Sigmoid colon (tissue), 7 donors: ENCODE data around the gene DEFB110. TPM values are rescaled to one million over a fixed set of nuclear protein-coding genes. Genes with fewer than 3 reads are reported as not detected.

Source experiments
- DNase-seq: peaks from one replicate; pipeline ENCODE4 v3.0.0-alpha.2; 2019
- H3K27ac ChIP-seq, 4 donors: fragments of 200-600 bp; sonication (generic); one replicate each; pipeline ENCODE4 v1.5.1; 2016 to 2019; ENCODE audit warnings: mild to moderate bottlenecking in 1 of 4
- H3K27me3 ChIP-seq, 3 donors: fragments of 200-600 bp; sonication (generic); one replicate each; pipeline ENCODE4 v1.5.1; 2019; ENCODE audit warnings: mild to moderate bottlenecking in 1 of 3
- H3K36me3 ChIP-seq, 4 donors: fragments of 200-600 bp; sonication (generic); one replicate each; pipeline ENCODE4 v1.5.1; 2016 to 2019
- H3K4me1 ChIP-seq, 4 donors: fragments of 200-600 bp; sonication (generic); one replicate each; pipeline ENCODE4 v1.5.1; 2017 to 2019
- H3K4me3 ChIP-seq, 4 donors: fragments of 200-600 bp; sonication (generic); one replicate each; pipeline ENCODE4 v1.5.1; 2017 to 2019; ENCODE audit warnings: mild to moderate bottlenecking in 2 of 4, moderate library complexity in 1 of 4
- H3K9me3 ChIP-seq, 4 donors: fragments of 200-600 bp in 3 of 4; sonication (generic) in 3 of 4; one replicate each; pipeline versions ENCODE4 v1.5.1 to v1.6.1; 2013 to 2019
- CTCF ChIP-seq, 4 experiments: fragments of 450-650 bp in 3 of 4; fragments of 200-600 bp in 1 of 4; IDR thresholded peaks; one replicate each; pipeline ENCODE4 v1.5.1; 2016 to 2019; ENCODE audit warnings: antibody characterized with exemption in 4 of 4, mild to moderate bottlenecking in 3 of 4, moderate library complexity in 2 of 4
- EP300 ChIP-seq, 4 donors: sonication (generic); formaldehyde crosslinking; IDR thresholded peaks; one replicate each; pipeline ENCODE4 v1.6.1; 2017; ENCODE audit warnings: antibody characterized with exemption in 4 of 4
- POLR2A ChIP-seq, 2 donors: fragments of 450-650 bp; IDR thresholded peaks; one replicate each; pipeline ENCODE4 v1.6.1; 2016; ENCODE audit warnings: antibody characterized with exemption in 2 of 2, mild to moderate bottlenecking in 2 of 2, moderate library complexity in 2 of 2
- POLR2AphosphoS5 ChIP-seq, 4 donors: sonication (generic); formaldehyde crosslinking; IDR thresholded peaks; one replicate each; pipeline ENCODE4 v1.6.1; 2017; ENCODE audit warnings: antibody characterized with exemption in 4 of 4
- WGBS, 2 donors: extraction: QIAGEN DNeasy Blood & Tissue Kit; methylation state at CpG; one replicate each; pipeline ENCODE4 v1.1.7; 2013; 5-methylcytosine and 5-hydroxymethylcytosine counted together
- intact Hi-C: fragments of 100-400 bp; cut with DNase I; formaldehyde crosslinking; loops from one replicate; pipeline ENCODE4 v1.15.1; 2023
- polyA plus RNA-seq, 3 donors: library from polyadenylated mRNA; stranded (reverse); fragments of 200-250 nt; gene quantifications; one replicate each; pipeline ENCODE4 v1.2.3, GENCODE V29; 2013
- total RNA-seq, 4 donors: library from RNA; depleted of rRNA; stranded (reverse); fragments of >200 nt; gene quantifications; one replicate each; pipeline ENCODE4 v1.1.0, GENCODE V29; 2016
- donor health status: healthy with polysubstance abuse.
- donor health status: Bipolar disorder and iron deficiency.
- donor health status: healthy.

DEFB110 gene
- total and polyA plus RNA-seq, 7 donors, result not detected

GRCh38 chr6:50003139-50003538, 18.7 kb downstream of the DEFB110 start:
- Histone ChIP-seq H3K36me3 (no peaks in the 10 kb centered on the region), H3K4me1 (no peaks in the 10 kb centered on the region), H3K27ac (no peak overlapping the region), H3K4me3 (no peak overlapping the region), H3K9me3 (no peaks in the 10 kb centered on the region), H3K27me3 (no peaks in the 10 kb centered on the region)
- intact Hi-C loops, result no loop called here
- no peak for DNase-seq
- WGBS, 2 donors, result 39 to 60% methylated on average over 3 of the region's 3 CpGs
- TF ChIP-seq POLR2A (IDR thresholded peaks at IDR 0.05) (no peak), CTCF (IDR thresholded peaks at IDR 0.05) (no peak), POLR2AphosphoS5 (IDR thresholded peaks at IDR 0.05) (no peak)

- TF ChIP-seq EP300 (IDR thresholded peaks at IDR 0.05) (no peak), CTCF (IDR thresholded peaks at IDR 0.05) (no peak), POLR2A (IDR thresholded peaks at IDR 0.05) (no peak), POLR2AphosphoS5 (IDR thresholded peaks at IDR 0.05) (no peak)
- intact Hi-C loops, result no loop called here
- Histone ChIP-seq H3K27me3 (no peaks in the 10 kb centered on the region), H3K4me3 (no peak overlapping the region), H3K4me1 (no peaks in the 10 kb centered on the region), H3K9me3 (no peaks in the 10 kb centered on the region), H3K36me3 (no peaks in the 10 kb centered on the region), H3K27ac (no peak overlapping the region)
- no peak for DNase-seq
These were observed 26.5 kb downstream of the DEFB110 start for GRCh38 chr6:49995278-49995677.

- Histone ChIP-seq H3K4me3 (no peak overlapping the region), H3K27ac (no peak overlapping the region), H3K36me3 (no peaks in the 10 kb centered on the region), H3K9me3 (peaks cover 0 to 1% (median 0%) of the 10 kb centered on the region in 4 donors), H3K4me1 (peaks cover 0 to 8% (median 3%) of the 10 kb centered on the region in 4 donors), H3K27me3 (no peaks in the 10 kb centered on the region)
- intact Hi-C loops, result no loop called here
- 66 to 76% methylated on average over 2 of the region's 2 CpGs for WGBS, 2 donors
- no peak for DNase-seq
- TF ChIP-seq POLR2AphosphoS5 (IDR thresholded peaks at IDR 0.05) (no peak), EP300 (IDR thresholded peaks at IDR 0.05) (no peak), CTCF (IDR thresholded peaks at IDR 0.05) (no peak), POLR2A (IDR thresholded peaks at IDR 0.05) (no peak)
These were observed 32.9 kb downstream of the DEFB110 start for GRCh38 chr6:49988900-49989299.

GRCh38 chr6:49987749-49988148, 34.0 kb downstream of the DEFB110 start:
- no peaks in the 10 kb centered on the region for H3K27me3 ChIP-seq
- WGBS, 2 donors, result 92 to 94% methylated on average over 2 of the region's 2 CpGs
- H3K27ac ChIP-seq, result no peak overlapping the region
- no peaks in the 10 kb centered on the region for H3K36me3 ChIP-seq
- TF ChIP-seq CTCF (IDR thresholded peaks at IDR 0.05), result no peak
- no peak for TF ChIP-seq POLR2A (IDR thresholded peaks at IDR 0.05)
- TF ChIP-seq EP300 (IDR thresholded peaks at IDR 0.05), result no peak
- TF ChIP-seq POLR2AphosphoS5 (IDR thresholded peaks at IDR 0.05), result no peak
- no peak for DNase-seq
- peaks cover 0 to 2% (median 0%) of the 10 kb centered on the region in 4 donors for H3K9me3 ChIP-seq
- H3K4me3 ChIP-seq, result no peak overlapping the region
- H3K4me1 ChIP-seq, result peaks cover 0 to 8% (median 3%) of the 10 kb centered on the region in 4 donors
- intact Hi-C loops, result no loop called here

GRCh38 chr6:49986551-49986950, 35.2 kb downstream of the DEFB110 start:
- intact Hi-C loops, result no loop called here
- peaks cover 0 to 18% (median 9%) of the 10 kb centered on the region in 4 donors for H3K4me1 ChIP-seq
- TF ChIP-seq POLR2A (IDR thresholded peaks at IDR 0.05) (no peak), POLR2AphosphoS5 (IDR thresholded peaks at IDR 0.05) (no peak)
- H3K27me3 ChIP-seq, result no peaks in the 10 kb centered on the region
- no peaks in the 10 kb centered on the region for H3K36me3 ChIP-seq
- peaks cover 0 to 2% (median 0%) of the 10 kb centered on the region in 4 donors for H3K9me3 ChIP-seq
- H3K4me3 ChIP-seq, result no peak overlapping the region
- WGBS, 2 donors, result 64 to 65% methylated on average over 1 of the region's 1 CpG
- H3K27ac ChIP-seq, result no peak overlapping the region
- DNase-seq, result no peak
